ENCODE data around the gene PPP2R5B.
A peak's percentile ranks its signal among the peaks of the same experiment; 100 is the strongest.

The PPP2R5B gene

DNA sequence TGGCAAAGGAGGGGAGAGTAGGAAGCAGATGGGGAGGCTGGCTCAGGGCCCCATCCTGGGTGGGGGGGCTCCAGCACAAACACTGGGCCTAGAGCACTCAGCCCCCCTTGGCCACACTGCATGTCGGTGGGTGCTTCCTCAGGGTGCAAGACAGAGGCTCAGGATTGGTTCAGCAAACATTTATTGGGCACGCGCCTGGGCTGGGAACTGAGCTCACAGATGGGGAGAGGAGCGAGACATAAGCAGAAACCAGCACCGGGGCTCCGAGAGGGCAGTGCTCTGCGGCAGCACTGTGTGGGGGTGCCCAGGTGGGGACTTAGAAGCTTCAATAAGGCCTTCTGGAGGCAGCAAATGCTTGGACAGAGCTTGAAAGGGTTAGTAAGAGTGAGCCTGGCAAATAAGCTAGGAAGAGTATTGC, 34.0 kb upstream of the PPP2R5B start:
- DNase-seq, result no peak

DNA sequence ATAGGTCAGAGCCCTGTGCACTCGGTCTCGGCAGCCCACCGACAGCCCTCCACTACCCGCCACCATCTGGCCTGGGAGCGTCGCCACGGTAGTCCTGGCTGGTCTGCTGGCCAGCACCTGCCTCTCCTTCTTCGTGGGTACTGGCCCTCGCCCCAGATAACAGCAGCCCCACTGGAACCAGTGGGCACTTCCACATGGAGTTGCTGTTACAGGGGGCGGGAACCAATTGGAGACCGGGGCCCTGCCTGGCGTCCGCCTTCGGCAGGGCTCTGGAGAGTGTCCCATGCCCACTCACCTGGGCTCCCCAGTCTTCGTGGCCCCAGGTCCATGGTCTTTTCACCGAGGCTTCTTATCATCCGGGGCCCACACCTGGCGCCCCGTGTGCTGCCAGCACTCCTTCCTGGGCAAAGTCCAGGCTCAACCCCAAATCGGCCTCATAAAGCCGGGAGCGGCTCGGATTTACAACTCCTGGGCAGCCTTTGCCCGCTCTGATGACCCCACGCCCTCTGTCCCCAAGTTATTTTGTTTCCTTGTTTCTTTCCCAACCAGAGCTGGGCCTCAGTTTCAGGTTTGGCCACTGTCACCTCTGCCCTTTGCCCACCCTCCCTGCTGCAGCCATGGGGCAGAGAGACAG, 33.2 kb upstream of the PPP2R5B start:
- no peak for DNase-seq

DNA sequence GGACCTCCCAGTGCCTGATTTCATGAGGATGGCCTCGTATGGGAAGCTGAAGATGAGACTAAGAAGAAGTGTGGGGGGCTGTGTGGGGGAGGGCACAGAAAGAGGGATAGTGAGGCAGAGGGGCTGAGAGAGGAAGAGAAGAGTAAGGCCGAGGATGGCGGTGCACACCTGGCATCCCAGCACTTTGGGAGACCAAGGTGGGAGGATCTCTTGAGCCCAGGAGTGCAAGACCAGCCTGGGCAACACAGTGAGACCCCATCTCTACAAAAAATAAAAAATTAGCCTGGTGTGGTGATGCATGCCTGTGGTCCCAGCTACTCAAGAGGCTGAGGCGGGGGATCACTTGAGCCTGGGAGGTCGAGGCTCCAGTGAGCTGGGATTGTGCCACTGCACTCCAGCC, 32.6 kb upstream of the PPP2R5B start:
- DNase-seq, result peak; percentile 21

- DNase-seq, result no peak
Measured at GRCh38 chr11:64892411-64892831, 32.1 kb upstream of the PPP2R5B start.

DNA sequence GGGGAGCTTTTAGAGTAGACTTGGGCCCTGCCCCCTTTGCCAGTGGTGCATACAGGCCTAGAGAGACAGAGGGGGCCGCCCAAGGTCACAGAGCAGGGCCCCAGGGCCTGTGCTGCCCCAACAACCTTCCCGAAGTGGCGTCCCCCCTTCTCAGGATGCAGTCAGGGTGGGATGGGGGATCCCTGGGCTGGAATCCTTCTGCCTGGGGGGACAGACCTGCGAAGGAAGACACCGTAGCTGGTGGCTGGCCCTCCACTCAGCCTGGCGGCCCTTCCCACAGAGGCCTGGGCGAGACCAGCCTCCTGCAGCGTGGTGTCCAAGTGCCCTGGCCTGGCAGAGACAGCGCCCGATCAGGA, 31.7 kb upstream of the PPP2R5B start:
- no peak for DNase-seq

- no peak for DNase-seq
Measured at GRCh38 chr11:64893194-64894069, 31.1 kb upstream of the PPP2R5B start.

GRCh38 chr11:64894070-64894811, 30.2 kb upstream of the PPP2R5B start:
- peak; percentile 84 for DNase-seq

GRCh38 chr11:64894812-64895452, 29.6 kb upstream of the PPP2R5B start:
- DNase-seq, result no peak

GRCh38 chr11:64896448-64897022, 28.0 kb upstream of the PPP2R5B start:
- DNase-seq, result no peak

DNA sequence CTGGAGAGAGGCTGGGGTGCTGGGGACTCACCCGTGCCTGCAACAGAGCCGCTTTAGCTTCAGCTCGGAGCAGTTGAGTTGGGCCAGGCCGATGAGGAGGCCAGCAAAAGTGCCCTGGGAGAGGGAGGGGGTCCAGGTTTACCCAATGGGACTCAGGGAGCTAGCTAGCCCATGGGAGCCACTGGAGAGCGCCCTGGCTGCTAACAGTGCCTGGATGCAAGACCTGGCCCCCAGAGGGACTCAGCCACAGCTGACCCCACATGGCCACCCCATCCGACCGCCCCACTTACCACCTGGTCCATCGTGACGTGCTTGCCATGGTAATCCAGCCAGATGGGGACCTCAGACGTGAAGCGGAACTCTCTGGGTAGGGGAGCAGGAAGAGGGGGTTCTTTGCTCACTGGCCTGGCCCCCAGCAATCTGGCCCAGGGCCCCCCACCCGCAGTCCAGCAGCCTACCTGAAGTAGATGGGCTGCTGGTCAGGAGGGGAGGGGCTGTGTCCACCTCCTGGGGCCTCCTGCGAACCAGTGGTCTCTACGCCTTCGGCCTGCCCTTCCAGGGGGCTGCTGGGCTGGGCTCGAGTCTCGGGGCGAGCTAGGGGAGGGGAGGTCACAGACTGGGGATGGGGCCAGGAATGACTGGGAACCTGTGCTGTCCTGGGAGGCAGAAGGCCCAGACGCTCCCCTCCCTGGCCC, 27.0 kb upstream of the PPP2R5B start:
- no peak for DNase-seq

- DNase-seq, result no peak
Measured at GRCh38 chr11:64898076-64898445, 26.4 kb upstream of the PPP2R5B start.

GRCh38 chr11:64898541-64898940, 25.9 kb upstream of the PPP2R5B start:
- no peak for DNase-seq

DNA sequence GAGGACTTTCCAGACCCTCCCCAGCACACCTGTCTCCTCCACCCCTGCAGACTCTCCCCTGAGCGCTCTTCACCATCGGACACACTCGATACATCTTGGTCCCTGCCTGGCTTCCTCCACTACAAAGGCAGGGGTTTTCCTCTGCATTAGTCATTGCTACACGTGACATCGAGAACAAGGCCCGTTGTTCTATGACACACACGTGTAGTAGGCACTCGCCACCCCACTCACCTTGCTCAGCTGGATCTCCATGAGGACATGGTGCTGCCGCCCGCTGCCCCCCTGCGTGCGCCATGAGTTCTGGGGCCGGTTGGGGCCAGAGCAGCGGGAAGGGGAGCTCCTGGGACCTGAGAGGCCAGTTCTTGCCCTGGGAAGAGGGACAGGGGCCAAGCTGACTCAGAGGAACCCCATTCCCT, 24.2 kb upstream of the PPP2R5B start:
- no peak for DNase-seq

GRCh38 chr11:64900774-64901173, 23.7 kb upstream of the PPP2R5B start:
- DNase-seq, result no peak

- DNase-seq, result no peak
Measured at GRCh38 chr11:64902102-64902900, 22.2 kb upstream of the PPP2R5B start.

- no peak for DNase-seq
Measured at GRCh38 chr11:64903291-64903833, 21.1 kb upstream of the PPP2R5B start.

- DNase-seq, result no peak
Measured at GRCh38 chr11:64905516-64906313, 18.8 kb upstream of the PPP2R5B start.

GRCh38 chr11:64906314-64906635, 18.2 kb upstream of the PPP2R5B start:
- no peak for DNase-seq

DNA sequence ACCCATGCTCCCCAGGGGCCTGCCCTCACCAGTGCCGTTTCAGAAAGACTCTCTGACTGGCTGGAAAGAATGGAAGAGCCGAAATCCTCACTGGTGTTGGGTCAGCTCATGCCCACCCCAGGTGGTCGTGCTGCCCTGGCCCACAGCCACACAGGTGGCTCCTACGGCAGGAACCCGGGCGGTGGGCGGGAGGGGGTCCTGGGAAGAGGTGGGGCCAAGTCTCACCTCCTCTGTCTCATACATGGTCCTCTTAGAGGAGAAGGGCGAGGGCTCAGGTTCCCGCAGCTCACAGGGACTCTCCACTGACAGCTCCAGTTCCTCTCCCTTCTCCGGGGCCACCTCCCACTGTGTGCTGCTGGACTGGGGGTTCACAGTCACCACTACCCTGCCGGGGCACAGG, 15.7 kb upstream of the PPP2R5B start:
- no peak for DNase-seq

GRCh38 chr11:64909653-64910343, 14.7 kb upstream of the PPP2R5B start:
- no peak for DNase-seq

Measured in NCI-H82 (cell line).